HG03378 (cell line): ENCODE results near the gene KRT78.

ENCODE experiments used
- ATAC-seq: cut with Tn5 transposase; IDR thresholded peaks from one replicate; pipeline ENCODE4 v1.9.1; 2021; ENCODE audit warnings: mild to moderate bottlenecking, moderate library complexity; ENCODE audit not compliant: unreplicated experiment

The KRT78 gene

GRCh38 chr12:52813885-52814709 lies 34.7 kb downstream of the KRT78 start, which contains the start of gene KRT4:
TSS of gene KRT4 (minus strand) at chr12:52814116. CDS start at chr12:52814058, 58 bp downstream.
- no peak for ATAC-seq

- no peak for ATAC-seq
Measured at GRCh38 chr12:52813203-52813819, 35.5 kb downstream of the KRT78 start.

- ATAC-seq = no peak
Measured at GRCh38 chr12:52812749-52813148, 36.0 kb downstream of the KRT78 start.

GRCh38 chr12:52812073-52812400 lies 36.8 kb downstream of the KRT78 start:
- ATAC-seq = no peak

- no peak for ATAC-seq
Measured at GRCh38 chr12:52811191-52812072, 37.4 kb downstream of the KRT78 start.

GRCh38 chr12:52810554-52810953 lies 38.2 kb downstream of the KRT78 start:
- no peak for ATAC-seq

- no peak for ATAC-seq
Measured at GRCh38 chr12:52809166-52809565, 39.6 kb downstream of the KRT78 start.

GRCh38 chr12:52808573-52809160 lies 40.1 kb downstream of the KRT78 start:
- ATAC-seq = no peak

GRCh38 chr12:52807544-52808470 lies 41.0 kb downstream of the KRT78 start:
- no peak for ATAC-seq

- ATAC-seq = no peak
Measured at GRCh38 chr12:52806821-52807543, 41.8 kb downstream of the KRT78 start.

GRCh38 chr12:52806169-52806811 lies 42.5 kb downstream of the KRT78 start:
- no peak for ATAC-seq

- ATAC-seq = no peak
Measured at GRCh38 chr12:52805739-52806138, 43.1 kb downstream of the KRT78 start.

- no peak for ATAC-seq
Measured at GRCh38 chr12:52805000-52805399, 43.8 kb downstream of the KRT78 start.

GRCh38 chr12:52802442-52802841 lies 46.4 kb downstream of the KRT78 start:
- ATAC-seq = no peak

GRCh38 chr12:52801773-52802172 lies 47.0 kb downstream of the KRT78 start:
- no peak for ATAC-seq

- ATAC-seq = no peak
Measured at GRCh38 chr12:52800259-52800917, 48.4 kb downstream of the KRT78 start.

- no peak for ATAC-seq
Measured at GRCh38 chr12:52799505-52800211, 49.1 kb downstream of the KRT78 start.
